ENCODE measurements around the gene IFT80.

GRCh38 chr3:160227419-160227818 lies 171.6 kb downstream of the IFT80 start:
- TF ChIP-seq POLR2A (IDR thresholded peaks at IDR 0.05) (no peak), CTCF (IDR thresholded peaks at IDR 0.05) (no peak)
